Uterus (tissue), 4 donors: ENCODE results near the gene LYZL2. TPM values are rescaled to one million over a fixed set of nuclear protein-coding genes. Genes with fewer than 3 reads are reported as not detected.
"Not testable (repeated sequence)": the region's sequence is repeated elsewhere in the genome, so short reads cannot be mapped to it uniquely, and the experiment has no call there.

ENCODE experiments used
- DNase-seq, 2 donors: peaks; one replicate each; pipeline ENCODE4 v3.0.0-alpha.2; 2019 to 2020
- H3K27ac ChIP-seq, 2 donors: fragments of 200-600 bp; sonication (generic); 1 replicate in 1 of 2; 2 replicates in 1 of 2; pipeline ENCODE4 v1.5.1; 2016 to 2018
- H3K27me3 ChIP-seq, 2 donors: fragments of 200-600 bp; sonication (generic); one replicate each; pipeline ENCODE4 v1.5.1; 2018 to 2019; ENCODE audit warnings: control low read depth in 1 of 2
- H3K36me3 ChIP-seq, 2 donors: fragments of 200-600 bp; sonication (generic); one replicate each; pipeline ENCODE4 v1.5.1; 2019; ENCODE audit warnings: control low read depth in 1 of 2
- H3K4me1 ChIP-seq, 2 donors: fragments of 200-600 bp; sonication (generic); one replicate each; pipeline ENCODE4 v1.5.1; 2018 to 2019; ENCODE audit warnings: control low read depth in 1 of 2
- H3K4me3 ChIP-seq, 2 donors: fragments of 200-600 bp; sonication (generic); 1 replicate in 1 of 2; 2 replicates in 1 of 2; pipeline ENCODE4 v1.5.1; 2018 to 2019; ENCODE audit warnings: mild to moderate bottlenecking in 1 of 2
- H3K9me3 ChIP-seq, 2 donors: fragments of 200-600 bp; sonication (generic); one replicate each; pipeline ENCODE4 v1.5.1; 2019; ENCODE audit warnings: control low read depth in 1 of 2
- POLR2A ChIP-seq, 2 donors: fragments of 450-650 bp; IDR thresholded peaks; one replicate each; pipeline ENCODE4 v1.6.1; 2016; ENCODE audit warnings: antibody characterized with exemption in 2 of 2, mild to moderate bottlenecking in 1 of 2, moderate library complexity in 1 of 2
- intact Hi-C: fragments of 100-400 bp; cut with DNase I; formaldehyde crosslinking; loops from one replicate; pipeline ENCODE4 v1.15.1; 2023; ENCODE audit warnings: low total_unique reads
- total RNA-seq, 4 donors: library from RNA; depleted of rRNA in 3 of 4; stranded (reverse); fragments of >200 nt in 3 of 4; gene quantifications; one replicate each; pipeline versions ENCODE4 v1.1.0 to v1.2.4, GENCODE V29; 2014 to 2023
- TF ChIP-seq, protein P1 (sequence below), 4 experiments: fragments of 200-600 bp in 2 of 4; fragments of 450-650 bp in 2 of 4; sonication (generic) in 2 of 4; IDR thresholded peaks; one replicate each; pipeline ENCODE4 v1.5.1; 2016 to 2019; ENCODE audit warnings: antibody characterized with exemption in 4 of 4, mild to moderate bottlenecking in 2 of 4, moderate library complexity in 1 of 4
- donor health status: DM: yes; HTN: yes; CAD: no.

Gene LYZL2
- total RNA-seq, 4 donors from 2014 or later = not detected

DNA sequence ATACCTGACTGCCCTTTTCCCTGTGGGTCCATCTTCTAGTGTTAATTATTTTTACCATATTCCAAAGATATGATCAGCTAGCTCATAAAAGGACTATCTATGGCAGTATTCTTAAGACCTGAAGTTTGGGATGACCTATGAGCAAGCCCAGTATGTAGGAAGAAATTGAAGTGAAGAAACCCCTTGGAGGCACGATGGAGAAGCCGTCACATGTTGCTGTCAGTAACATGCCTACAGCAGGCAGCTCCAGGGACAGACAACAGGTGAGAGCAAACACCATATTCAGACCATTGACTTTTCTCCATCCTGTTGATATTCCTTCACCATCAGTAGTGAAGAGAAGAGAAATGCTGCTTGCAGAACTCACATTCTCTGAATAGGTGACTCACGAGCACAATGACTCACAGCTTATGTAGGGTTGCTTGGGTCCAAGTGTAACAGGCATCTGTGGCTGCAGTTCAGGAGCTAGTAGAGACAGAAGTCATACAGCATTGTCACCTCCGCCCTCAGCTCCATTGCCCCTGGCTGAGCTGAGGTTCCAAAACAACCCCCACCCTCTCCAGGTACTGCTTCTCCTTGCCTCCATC is 8.4 kb upstream of the LYZL2 start:
- Histone ChIP-seq H3K4me3 (no peak overlapping the region), H3K27ac (no peak overlapping the region), H3K4me1 (no peaks in the 10 kb centered on the region), H3K9me3 (no peaks in the 10 kb centered on the region), H3K27me3 (no peaks in the 10 kb centered on the region), H3K36me3 (no peaks in the 10 kb centered on the region)
- TF ChIP-seq POLR2A (IDR thresholded peaks at IDR 0.05) = no peak
- TF ChIP-seq, protein P1, sequence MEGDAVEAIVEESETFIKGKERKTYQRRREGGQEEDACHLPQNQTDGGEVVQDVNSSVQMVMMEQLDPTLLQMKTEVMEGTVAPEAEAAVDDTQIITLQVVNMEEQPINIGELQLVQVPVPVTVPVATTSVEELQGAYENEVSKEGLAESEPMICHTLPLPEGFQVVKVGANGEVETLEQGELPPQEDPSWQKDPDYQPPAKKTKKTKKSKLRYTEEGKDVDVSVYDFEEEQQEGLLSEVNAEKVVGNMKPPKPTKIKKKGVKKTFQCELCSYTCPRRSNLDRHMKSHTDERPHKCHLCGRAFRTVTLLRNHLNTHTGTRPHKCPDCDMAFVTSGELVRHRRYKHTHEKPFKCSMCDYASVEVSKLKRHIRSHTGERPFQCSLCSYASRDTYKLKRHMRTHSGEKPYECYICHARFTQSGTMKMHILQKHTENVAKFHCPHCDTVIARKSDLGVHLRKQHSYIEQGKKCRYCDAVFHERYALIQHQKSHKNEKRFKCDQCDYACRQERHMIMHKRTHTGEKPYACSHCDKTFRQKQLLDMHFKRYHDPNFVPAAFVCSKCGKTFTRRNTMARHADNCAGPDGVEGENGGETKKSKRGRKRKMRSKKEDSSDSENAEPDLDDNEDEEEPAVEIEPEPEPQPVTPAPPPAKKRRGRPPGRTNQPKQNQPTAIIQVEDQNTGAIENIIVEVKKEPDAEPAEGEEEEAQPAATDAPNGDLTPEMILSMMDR (IDR thresholded peaks at IDR 0.05) = no peak
- no peak for DNase-seq
- intact Hi-C loops = no loop called here

DNA sequence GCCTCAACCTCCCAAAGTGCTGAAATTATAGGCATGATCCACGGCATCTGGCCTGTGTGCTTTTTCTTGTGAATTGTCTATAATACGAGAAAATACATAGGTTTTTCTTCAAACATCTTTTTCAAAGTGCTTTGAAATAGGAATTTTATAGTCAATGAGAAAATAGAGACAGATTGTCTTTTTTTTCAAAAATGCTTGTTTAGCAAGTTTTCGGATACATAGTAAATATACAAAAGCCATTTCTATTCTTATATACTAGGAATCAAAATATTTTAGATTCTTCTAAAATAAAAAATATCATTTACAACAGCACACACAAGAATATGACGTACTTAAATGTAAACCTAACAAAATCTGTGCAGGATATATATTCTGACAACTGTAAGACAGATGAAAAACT is 1.6 kb upstream of the LYZL2 start:
- H3K27me3 ChIP-seq = no peaks in the 10 kb centered on the region
- no peak for TF ChIP-seq POLR2A (IDR thresholded peaks at IDR 0.05)
- TF ChIP-seq, protein P1 (IDR thresholded peaks at IDR 0.05) = no peak
- DNase-seq = no peak
- H3K27ac ChIP-seq = no peak overlapping the region
- H3K4me3 ChIP-seq = no peak overlapping the region
- H3K9me3 ChIP-seq = no peaks in the 10 kb centered on the region
- intact Hi-C loops = no loop called here
- H3K36me3 ChIP-seq = no peaks in the 10 kb centered on the region
- no peaks in the 10 kb centered on the region for H3K4me1 ChIP-seq

DNA sequence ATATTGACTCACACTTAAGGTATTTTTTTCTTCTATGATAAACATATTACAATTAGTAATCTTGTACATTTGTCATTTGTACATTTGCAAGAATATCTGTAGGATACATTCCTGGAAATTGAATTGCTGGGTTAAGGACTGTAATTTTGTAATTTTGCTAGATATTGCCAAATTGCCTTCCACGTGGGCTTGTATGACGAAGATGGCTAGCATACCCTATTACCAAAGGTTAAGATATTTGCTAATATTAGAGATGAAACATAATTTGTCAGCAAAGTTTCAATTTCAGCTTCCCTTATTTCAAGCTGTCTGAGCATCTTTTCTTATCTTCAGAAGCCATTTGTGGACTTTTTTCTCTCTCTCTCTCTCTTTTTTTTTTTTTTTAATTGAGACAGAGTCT is 1.0 kb upstream of the LYZL2 start:
- no peak overlapping the region for H3K4me3 ChIP-seq
- intact Hi-C loops = no loop called here
- H3K9me3 ChIP-seq = no peaks in the 10 kb centered on the region
- H3K4me1 ChIP-seq = no peaks in the 10 kb centered on the region
- DNase-seq = no peak
- no peaks in the 10 kb centered on the region for H3K27me3 ChIP-seq
- TF ChIP-seq, protein P1 (IDR thresholded peaks at IDR 0.05) = no peak
- TF ChIP-seq POLR2A (IDR thresholded peaks at IDR 0.05) = no peak
- no peak overlapping the region for H3K27ac ChIP-seq
- H3K36me3 ChIP-seq = no peaks in the 10 kb centered on the region

DNA sequence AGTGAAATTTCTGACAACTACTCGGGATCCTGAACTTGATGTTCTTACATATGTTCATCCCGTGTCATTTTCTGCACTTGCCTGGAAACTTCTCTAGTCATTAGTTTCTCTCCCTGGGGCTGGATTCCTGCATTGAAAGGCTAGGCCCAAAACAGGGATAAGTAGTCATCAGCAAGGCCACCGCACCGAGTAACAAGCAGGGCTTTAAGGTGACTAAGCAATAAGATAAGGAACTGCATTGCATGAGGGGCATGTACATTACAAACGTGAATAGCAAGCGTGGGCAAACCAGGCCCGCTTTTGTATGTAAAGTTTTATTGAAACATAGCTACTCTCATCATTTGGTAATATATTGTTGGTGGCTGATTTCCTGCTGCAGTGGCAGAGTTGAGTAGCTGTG is 977 bp downstream of the LYZL2 start:
- H3K4me3 ChIP-seq, H3K27ac ChIP-seq, H3K27me3 ChIP-seq, DNase-seq, intact Hi-C loops, H3K36me3 ChIP-seq, H3K9me3 ChIP-seq, H3K4me1 ChIP-seq: not testable (repeated sequence)

DNA sequence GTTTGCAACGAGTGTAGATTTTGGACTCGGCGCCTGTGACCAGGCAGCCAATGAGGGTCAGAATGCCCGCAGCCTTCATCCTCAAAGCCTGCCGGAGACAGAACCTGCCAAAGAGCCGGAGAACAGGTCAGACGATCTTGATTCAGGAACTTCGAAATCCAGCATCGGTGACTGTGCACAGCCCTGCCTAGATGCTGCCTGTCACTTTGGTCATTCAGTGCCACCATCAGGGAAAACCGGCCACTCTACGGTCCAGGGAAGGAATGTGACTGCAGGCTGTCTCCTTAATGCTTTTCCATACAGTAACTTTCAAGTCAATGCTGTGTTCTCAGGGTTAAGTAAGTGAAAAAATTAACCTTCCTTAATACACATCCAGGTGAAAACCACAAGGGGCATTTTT is 2.7 kb downstream of the LYZL2 start:
- H3K4me3 ChIP-seq, H3K4me1 ChIP-seq, H3K27me3 ChIP-seq, H3K27ac ChIP-seq, H3K9me3 ChIP-seq, H3K36me3 ChIP-seq, intact Hi-C loops, DNase-seq: not testable (repeated sequence)

DNA sequence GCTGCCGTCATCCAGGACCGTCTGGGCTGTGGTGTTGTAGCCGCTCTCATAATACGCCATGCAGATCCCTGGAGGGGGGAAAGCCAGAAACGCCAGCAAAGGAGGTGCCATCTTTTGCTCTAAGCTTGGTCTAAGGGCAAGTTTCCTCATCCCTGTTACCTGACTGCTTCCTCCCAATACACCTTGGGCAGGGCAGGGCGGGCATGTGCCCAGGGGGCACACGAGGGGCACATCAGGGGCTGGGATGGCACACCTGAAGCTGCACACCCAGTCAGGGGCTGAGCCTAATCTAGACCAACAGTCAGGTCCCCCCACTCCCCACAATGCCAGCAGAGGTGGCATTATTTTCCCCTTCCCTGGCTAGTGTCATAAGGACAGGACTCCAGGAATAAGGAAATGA is 3.4 kb downstream of the LYZL2 start:
- H3K9me3 ChIP-seq, intact Hi-C loops, H3K36me3 ChIP-seq, H3K27ac ChIP-seq, H3K27me3 ChIP-seq, DNase-seq, H3K4me1 ChIP-seq, H3K4me3 ChIP-seq: not testable (repeated sequence)

DNA sequence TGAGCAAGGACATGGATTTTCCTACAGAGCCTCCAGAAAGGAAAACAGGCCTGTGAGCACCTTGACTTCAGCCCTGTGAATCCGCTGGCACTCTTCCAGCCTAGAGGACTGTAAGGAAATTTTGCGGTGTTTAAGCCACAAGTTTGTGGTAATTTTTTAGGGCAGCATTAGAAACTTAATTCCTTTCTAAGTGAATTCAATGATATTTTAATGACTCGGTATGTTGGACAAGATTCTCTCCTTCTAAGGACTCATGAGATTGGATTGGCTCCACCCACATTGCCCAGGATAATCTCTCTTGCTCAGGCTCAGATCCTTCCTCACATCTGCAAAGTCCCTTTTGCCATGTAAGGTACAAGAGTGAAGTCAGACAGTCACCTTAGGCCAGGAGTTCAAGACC is 4.5 kb downstream of the LYZL2 start:
- Histone ChIP-seq H3K9me3 (no peaks in the 10 kb centered on the region), H3K27me3 (no peaks in the 10 kb centered on the region), H3K4me3 (no peak overlapping the region), H3K4me1 (no peaks in the 10 kb centered on the region), H3K27ac (no peak overlapping the region), H3K36me3 (no peaks in the 10 kb centered on the region)
- TF ChIP-seq POLR2A (IDR thresholded peaks at IDR 0.05) = no peak
- TF ChIP-seq, protein P1 (IDR thresholded peaks at IDR 0.05) = no peak
- intact Hi-C loops = no loop called here
- no peak for DNase-seq
